Natural killer cell (primary cell): ENCODE measurements around the gene SVOPL. TPM values are rescaled to one million over a fixed set of nuclear protein-coding genes. Genes with fewer than 3 reads are reported as not detected.

Experiments used
- ATAC-seq, 3 donors: fragments of 150-1000 bp in 2 of 3; fragments of 200-7000 bp in 1 of 3; cut with Tn5 transposase; 1 replicate in 1 of 3; 2 replicates in 2 of 3; pipeline ENCODE4 v1.10.0; 2021; ENCODE audit warnings: mild to moderate bottlenecking in 2 of 3, moderate library complexity in 2 of 3
- DNase-seq, 2 donors: peaks; one replicate each; pipeline versions ENCODE4 v3.0.0 to v3.0.0-alpha.2; 2013 to 2021; ENCODE audit warnings: mixed read lengths in 1 of 2
- H3K27ac ChIP-seq: one replicate; pipeline ENCODE4 v1.5.1; 2013; ENCODE audit warnings: mild to moderate bottlenecking, low read length
- H3K27me3 ChIP-seq: one replicate; pipeline ENCODE4 v1.6.1; 2013; ENCODE audit warnings: low read length; ENCODE audit not compliant: control insufficient read depth, insufficient read depth
- H3K36me3 ChIP-seq: one replicate; pipeline ENCODE4 v1.6.1; 2013; ENCODE audit warnings: low read length; ENCODE audit not compliant: control insufficient read depth, insufficient read depth
- H3K4me1 ChIP-seq: one replicate; pipeline ENCODE4 v1.6.1; 2013; ENCODE audit warnings: low read length; ENCODE audit not compliant: control insufficient read depth, insufficient read depth
- H3K4me3 ChIP-seq: one replicate; pipeline ENCODE4 v1.5.1; 2013; ENCODE audit warnings: low read length
- H3K9me3 ChIP-seq: one replicate; pipeline ENCODE4 v1.6.1; 2013; ENCODE audit warnings: low read length; ENCODE audit not compliant: control insufficient read depth, insufficient read depth
- H3K27ac Mint-ChIP-seq, 2 donors: one replicate each; pipeline ENCODE4 v1.8.0; 2022; ENCODE audit warnings: mild to moderate bottlenecking in 2 of 2, mixed read lengths in 2 of 2, moderate library complexity in 1 of 2
- H3K27me3 Mint-ChIP-seq, 2 donors: one replicate each; pipeline ENCODE4 v1.8.0; 2022; ENCODE audit warnings: low read depth in 2 of 2, mixed read lengths in 2 of 2
- H3K36me3 Mint-ChIP-seq: one replicate; pipeline ENCODE4 v1.8.0; 2022; ENCODE audit warnings: mixed read lengths
- H3K4me1 Mint-ChIP-seq, 2 donors: one replicate each; pipeline ENCODE4 v1.8.0; 2022; ENCODE audit warnings: mixed read lengths in 2 of 2
- H3K4me3 Mint-ChIP-seq: one replicate; pipeline ENCODE4 v1.8.0; 2022; ENCODE audit warnings: mild to moderate bottlenecking, moderate library complexity, mixed read lengths
- H3K9me3 Mint-ChIP-seq, 2 donors: one replicate each; pipeline ENCODE4 v1.8.0; 2022; ENCODE audit warnings: mixed read lengths in 2 of 2
- WGBS: methylation state at CpG from one replicate; pipeline ENCODE4 v1.1.7; 2013; ENCODE audit warnings: missing lambda C conversion rate; ENCODE audit not compliant: insufficient coverage; 5-methylcytosine and 5-hydroxymethylcytosine counted together
- intact Hi-C: fragments of 100-400 bp; cut with micrococcal nuclease; formaldehyde crosslinking; loops from one replicate; pipeline ENCODE4 v1.14.2; 2022
- total RNA-seq, 4 donors: library from RNA; stranded (reverse); fragments of 120-200 nt in 1 of 4; gene quantifications; one replicate each; pipeline versions ENCODE4 v1.2.3 to v1.2.4, GENCODE V29; 2013 to 2022
- TF ChIP-seq, protein P1 (sequence below): fragments of 200-600 bp; IDR thresholded peaks from one replicate; pipeline ENCODE4 v1.8.0; 2022; ENCODE audit warnings: antibody characterized with exemption

Gene SVOPL
- total RNA-seq, 3 donors from 2014 or later (not counting 1 experiment from before 2014, with no cell fraction given): not detected

GRCh38 chr7:138632384-138632783 lies 68.8 kb downstream of the SVOPL start:
- Mint-ChIP-seq H3K4me3 (no peak overlapping the region), H3K27ac (no peak overlapping the region), H3K4me1 (no peaks in the 10 kb centered on the region), H3K27me3 (peaks cover 0 to 2% of the 10 kb centered on the region in 2 donors), H3K9me3 (no peaks in the 10 kb centered on the region), H3K36me3 (no peaks in the 10 kb centered on the region)
- intact Hi-C loops: no loop called here
- TF ChIP-seq, protein P1, sequence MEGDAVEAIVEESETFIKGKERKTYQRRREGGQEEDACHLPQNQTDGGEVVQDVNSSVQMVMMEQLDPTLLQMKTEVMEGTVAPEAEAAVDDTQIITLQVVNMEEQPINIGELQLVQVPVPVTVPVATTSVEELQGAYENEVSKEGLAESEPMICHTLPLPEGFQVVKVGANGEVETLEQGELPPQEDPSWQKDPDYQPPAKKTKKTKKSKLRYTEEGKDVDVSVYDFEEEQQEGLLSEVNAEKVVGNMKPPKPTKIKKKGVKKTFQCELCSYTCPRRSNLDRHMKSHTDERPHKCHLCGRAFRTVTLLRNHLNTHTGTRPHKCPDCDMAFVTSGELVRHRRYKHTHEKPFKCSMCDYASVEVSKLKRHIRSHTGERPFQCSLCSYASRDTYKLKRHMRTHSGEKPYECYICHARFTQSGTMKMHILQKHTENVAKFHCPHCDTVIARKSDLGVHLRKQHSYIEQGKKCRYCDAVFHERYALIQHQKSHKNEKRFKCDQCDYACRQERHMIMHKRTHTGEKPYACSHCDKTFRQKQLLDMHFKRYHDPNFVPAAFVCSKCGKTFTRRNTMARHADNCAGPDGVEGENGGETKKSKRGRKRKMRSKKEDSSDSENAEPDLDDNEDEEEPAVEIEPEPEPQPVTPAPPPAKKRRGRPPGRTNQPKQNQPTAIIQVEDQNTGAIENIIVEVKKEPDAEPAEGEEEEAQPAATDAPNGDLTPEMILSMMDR: no peak
- no peaks in the 10 kb centered on the region for H3K4me1 ChIP-seq
- DNase-seq (no peak), ATAC-seq (no peak)
- H3K9me3 ChIP-seq: no peaks in the 10 kb centered on the region
- no peak overlapping the region for H3K27ac ChIP-seq
- no peaks in the 10 kb centered on the region for H3K27me3 ChIP-seq
- 94% methylated on average over 1 of the region's 2 CpGs for WGBS
- no peak overlapping the region for H3K4me3 ChIP-seq
- H3K36me3 ChIP-seq: no peaks in the 10 kb centered on the region

DNA sequence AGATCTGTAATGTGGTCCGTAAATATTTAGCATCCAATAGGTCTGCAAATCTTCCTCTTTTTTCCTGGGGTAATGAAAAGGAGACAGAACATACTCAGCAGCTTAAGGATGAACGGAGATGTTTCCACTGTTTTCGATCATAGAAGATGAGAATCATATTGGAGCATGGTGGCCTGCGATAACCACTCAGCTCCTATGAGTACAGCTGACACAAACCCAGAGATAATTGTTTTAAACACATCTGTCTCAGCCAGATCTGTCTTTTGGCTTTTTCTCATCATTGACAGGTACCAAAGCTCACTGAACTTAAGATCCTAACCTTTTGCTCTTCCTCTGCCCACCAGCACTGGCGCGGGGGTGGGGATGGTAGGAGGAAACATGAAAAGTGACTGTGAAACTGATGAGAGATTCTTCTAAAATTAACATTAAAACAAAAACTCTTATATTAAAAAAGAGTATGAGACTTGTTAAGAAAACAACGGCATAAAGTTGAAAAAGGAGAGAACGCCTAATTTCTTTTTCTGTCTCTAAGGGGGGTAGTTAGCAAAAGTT lies 71.0 kb downstream of the SVOPL start:
- Mint-ChIP-seq H3K27ac (no peak overlapping the region), H3K27me3 (peaks cover 0 to 2% of the 10 kb centered on the region in 2 donors), H3K9me3 (no peaks in the 10 kb centered on the region), H3K4me3 (no peak overlapping the region), H3K36me3 (no peaks in the 10 kb centered on the region), H3K4me1 (peaks cover 11% of the 10 kb centered on the region in 2 donors)
- DNase-seq: no peak
- Histone ChIP-seq H3K27ac (no peak overlapping the region), H3K4me1 (peaks cover 11% of the 10 kb centered on the region), H3K9me3 (no peaks in the 10 kb centered on the region), H3K36me3 (no peaks in the 10 kb centered on the region), H3K4me3 (no peak overlapping the region), H3K27me3 (no peaks in the 10 kb centered on the region)
- TF ChIP-seq, protein P1: no peak
- intact Hi-C loops: no loop called here
- ATAC-seq: no peak
- 97% methylated on average over 6 of the region's 8 CpGs for WGBS

DNA sequence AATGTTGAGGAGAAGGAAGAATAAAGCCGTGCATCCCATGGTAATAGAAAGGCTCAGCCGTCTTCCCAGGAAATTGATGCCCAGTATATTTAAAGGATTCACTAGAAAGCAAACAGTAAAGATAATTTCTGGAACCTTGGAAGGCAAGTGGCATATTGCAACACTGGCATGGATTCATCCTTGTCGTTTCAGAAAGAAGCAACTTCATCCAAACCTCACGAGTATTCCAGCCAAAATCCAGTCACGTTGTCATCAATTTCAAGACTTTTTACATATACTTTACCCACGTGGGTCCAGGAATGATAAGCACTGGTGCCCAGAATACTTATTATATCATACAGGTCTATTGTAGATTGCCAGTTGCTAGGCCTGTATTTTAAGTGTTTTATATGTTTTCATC lies 73.8 kb downstream of the SVOPL start:
- no peaks in the 10 kb centered on the region for H3K27me3 ChIP-seq
- Mint-ChIP-seq H3K9me3 (no peaks in the 10 kb centered on the region), H3K4me1 (peaks cover 17% of the 10 kb centered on the region in 2 donors), H3K36me3 (no peaks in the 10 kb centered on the region), H3K4me3 (no peak overlapping the region), H3K27me3 (peaks cover 0 to 2% of the 10 kb centered on the region in 2 donors), H3K27ac (no peak overlapping the region)
- TF ChIP-seq, protein P1: no peak
- DNase-seq (no peak), ATAC-seq (no peak)
- no peaks in the 10 kb centered on the region for H3K9me3 ChIP-seq
- no peak overlapping the region for H3K4me3 ChIP-seq
- over 99% methylated on average over 5 of the region's 6 CpGs for WGBS
- H3K36me3 ChIP-seq: no peaks in the 10 kb centered on the region
- H3K4me1 ChIP-seq: peaks cover 17% of the 10 kb centered on the region
- H3K27ac ChIP-seq: no peak overlapping the region
- intact Hi-C loops: no loop called here

- WGBS: 71% methylated on average over 2 of the region's 2 CpGs
- Histone ChIP-seq H3K27me3 (no peaks in the 10 kb centered on the region), H3K36me3 (no peaks in the 10 kb centered on the region), H3K4me1 (peaks cover 17% of the 10 kb centered on the region), H3K27ac (no peak overlapping the region), H3K4me3 (no peak overlapping the region), H3K9me3 (no peaks in the 10 kb centered on the region)
- intact Hi-C loops: no loop called here
- Mint-ChIP-seq H3K27ac (no peak overlapping the region), H3K4me1 (peaks cover 17% of the 10 kb centered on the region in 2 donors), H3K27me3 (no peaks in the 10 kb centered on the region), H3K4me3 (no peak overlapping the region), H3K36me3 (no peaks in the 10 kb centered on the region), H3K9me3 (no peaks in the 10 kb centered on the region)
- TF ChIP-seq, protein P1: no peak
- ATAC-seq (no peak), DNase-seq (no peak)
Measured at GRCh38 chr7:138626846-138627245, 74.3 kb downstream of the SVOPL start.
